ENCODE measurements around the gene TLE4. TPM values are rescaled to one million over a fixed set of nuclear protein-coding genes. Genes with fewer than 3 reads are reported as not detected.

TLE4 gene
- total and polyA plus RNA-seq, 2 of the 13 experiments (the other 11 are each of a cell fraction or from before 2014, with no cell fraction given): 2.0 to 2.3 TPM

GRCh38 chr9:79579624-79580023, 7.9 kb downstream of the TLE4 start:
- no peak overlapping the region for H3K9ac ChIP-seq (ENCODE audit: insufficient read depth, low read depth, low read length)
- no TSS peak for BruUV-seq (replicated peaks)
- POLR2A ChIA-PET: no interaction called here
- peaks cover 28% of the 10 kb centered on the region for H3K4me1 ChIP-seq (ENCODE audit: insufficient read depth, low read length)
- in situ Hi-C loops (cut with HindIII; ENCODE audit: extremely low pct_ligation_motif_present, low pct_unique_long_range_greater_than_20kb): no loop called here
- intact Hi-C loops (cut with micrococcal nuclease; ENCODE audit: unreplicated experiment): no loop called here
- no peaks in the 10 kb centered on the region for H3K36me3 ChIP-seq (replicated peaks in 1 of 2; ENCODE audit: control insufficient read depth in 1 of 2, insufficient read depth in 2 of 2, low read length in 2 of 2)
- WGBS (ENCODE audit: low lambda C conversion rate): 33% methylated on average over 2 of the region's 2 CpGs
- no peaks in the 10 kb centered on the region for H3K9me3 ChIP-seq (ENCODE audit: low read length)
- ATAC-seq (no peak), FAIRE-seq (no peak), DNase-seq (ENCODE audit: low spot score) (no peak)
- CTCF ChIA-PET (ENCODE audit: low intra/inter-chr PET ratio, low total read pairs): no interaction called here
- TF ChIP-seq ZNF501 (CRISPR knock-in tag; IDR thresholded peaks at IDR 0.05) (no peak), MAFK (conservative IDR thresholded peaks at IDR 0.05 in 1 of 2, IDR thresholded peaks at IDR 0.05 in 1 of 2; ENCODE audit: low read length in 2 of 2) (peak in 1 of 2 experiments; percentile 12; a peak in 1 of 4 replicates), ZFX (CRISPR knock-in tag; IDR thresholded peaks at IDR 0.05; ENCODE audit: low read depth) (no peak)
- no peak overlapping the region for H3K4me3 ChIP-seq (replicated peaks in 1 of 3; ENCODE audit: insufficient read depth in 1 of 3, low read depth in 2 of 3, low read length in 3 of 3)
- no peak overlapping the region for H3K4me2 ChIP-seq (ENCODE audit: low read depth, low read length)
- H4K20me1 ChIP-seq (ENCODE audit: insufficient read depth, low read length): no peaks in the 10 kb centered on the region
- no peaks in the 10 kb centered on the region for H3K27me3 ChIP-seq (ENCODE audit: control insufficient read depth in 1 of 2, insufficient read depth in 2 of 2, low read length in 2 of 2)
- no peak overlapping the region for H3K27ac ChIP-seq (ENCODE audit: extremely low read length, insufficient read depth, low read length)
- H2AFZ ChIP-seq (ENCODE audit: low read length): no peak overlapping the region
- no peaks in the 10 kb centered on the region for H3K79me2 ChIP-seq (ENCODE audit: insufficient read depth, low read length)

GRCh38 chr9:79580055-79580454, 8.3 kb downstream of the TLE4 start:
- CTCF ChIA-PET (ENCODE audit: low intra/inter-chr PET ratio, low total read pairs): no interaction called here
- H4K20me1 ChIP-seq (ENCODE audit: insufficient read depth, low read length): no peaks in the 10 kb centered on the region
- TF ChIP-seq, protein P1, sequence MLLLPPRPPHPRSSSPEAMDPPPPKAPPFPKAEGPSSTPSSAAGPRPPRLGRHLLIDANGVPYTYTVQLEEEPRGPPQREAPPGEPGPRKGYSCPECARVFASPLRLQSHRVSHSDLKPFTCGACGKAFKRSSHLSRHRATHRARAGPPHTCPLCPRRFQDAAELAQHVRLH (CRISPR knock-in tag; IDR thresholded peaks at IDR 0.05; ENCODE audit: borderline replicate concordance, low read depth): no peak
- TF ChIP-seq ZGPAT (CRISPR knock-in tag; IDR thresholded peaks at IDR 0.05): no peak
- TF ChIP-seq, protein P2, sequence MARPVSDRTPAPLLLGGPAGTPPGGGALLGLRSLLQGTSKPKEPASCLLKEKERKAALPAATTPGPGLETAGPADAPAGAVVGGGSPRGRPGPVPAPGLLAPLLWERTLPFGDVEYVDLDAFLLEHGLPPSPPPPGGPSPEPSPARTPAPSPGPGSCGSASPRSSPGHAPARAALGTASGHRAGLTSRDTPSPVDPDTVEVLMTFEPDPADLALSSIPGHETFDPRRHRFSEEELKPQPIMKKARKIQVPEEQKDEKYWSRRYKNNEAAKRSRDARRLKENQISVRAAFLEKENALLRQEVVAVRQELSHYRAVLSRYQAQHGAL (CRISPR knock-in tag; IDR thresholded peaks at IDR 0.05; ENCODE audit: not compliant biosample characterization): no peak
- TF ChIP-seq, protein P3, sequence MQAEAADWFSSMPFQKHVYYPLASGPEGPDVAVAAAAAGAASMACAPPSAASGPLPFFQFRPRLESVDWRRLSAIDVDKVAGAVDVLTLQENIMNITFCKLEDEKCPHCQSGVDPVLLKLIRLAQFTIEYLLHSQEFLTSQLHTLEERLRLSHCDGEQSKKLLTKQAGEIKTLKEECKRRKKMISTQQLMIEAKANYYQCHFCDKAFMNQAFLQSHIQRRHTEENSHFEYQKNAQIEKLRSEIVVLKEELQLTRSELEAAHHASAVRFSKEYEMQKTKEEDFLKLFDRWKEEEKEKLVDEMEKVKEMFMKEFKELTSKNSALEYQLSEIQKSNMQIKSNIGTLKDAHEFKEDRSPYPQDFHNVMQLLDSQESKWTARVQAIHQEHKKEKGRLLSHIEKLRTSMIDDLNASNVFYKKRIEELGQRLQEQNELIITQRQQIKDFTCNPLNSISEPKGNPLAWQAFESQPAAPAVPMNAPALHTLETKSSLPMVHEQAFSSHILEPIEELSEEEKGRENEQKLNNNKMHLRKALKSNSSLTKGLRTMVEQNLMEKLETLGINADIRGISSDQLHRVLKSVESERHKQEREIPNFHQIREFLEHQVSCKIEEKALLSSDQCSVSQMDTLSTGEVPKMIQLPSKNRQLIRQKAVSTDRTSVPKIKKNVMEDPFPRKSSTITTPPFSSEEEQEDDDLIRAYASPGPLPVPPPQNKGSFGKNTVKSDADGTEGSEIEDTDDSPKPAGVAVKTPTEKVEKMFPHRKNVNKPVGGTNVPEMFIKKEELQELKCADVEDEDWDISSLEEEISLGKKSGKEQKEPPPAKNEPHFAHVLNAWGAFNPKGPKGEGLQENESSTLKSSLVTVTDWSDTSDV (CRISPR knock-in tag; IDR thresholded peaks at IDR 0.05): no peak

More at GRCh38 chr9:79580055-79580454, 8.3 kb downstream of the TLE4 start:
- in situ Hi-C loops (cut with HindIII; ENCODE audit: extremely low pct_ligation_motif_present, low pct_unique_long_range_greater_than_20kb) (no loop called here), intact Hi-C loops (cut with micrococcal nuclease; ENCODE audit: unreplicated experiment) (no loop called here)
- no TSS peak for BruUV-seq (replicated peaks)
- no peaks in the 10 kb centered on the region for H3K79me2 ChIP-seq (ENCODE audit: insufficient read depth, low read length)
- H3K36me3 ChIP-seq (replicated peaks in 1 of 2; ENCODE audit: control insufficient read depth in 1 of 2, insufficient read depth in 2 of 2, low read length in 2 of 2): no peaks in the 10 kb centered on the region
- H3K4me1 ChIP-seq (ENCODE audit: insufficient read depth, low read length): peaks cover 31% of the 10 kb centered on the region
- H2AFZ ChIP-seq (ENCODE audit: low read length): no peak overlapping the region
- DNase-seq (ENCODE audit: low spot score) (no peak), FAIRE-seq (no peak), ATAC-seq (no peak)
- 70% methylated on average over 7 of the region's 7 CpGs for WGBS (ENCODE audit: low lambda C conversion rate)
- no peaks in the 10 kb centered on the region for H3K9me3 ChIP-seq (ENCODE audit: low read length)
- no peak overlapping the region for H3K9ac ChIP-seq (ENCODE audit: insufficient read depth, low read depth, low read length)
- H3K4me3 ChIP-seq (replicated peaks in 1 of 3; ENCODE audit: insufficient read depth in 1 of 3, low read depth in 2 of 3, low read length in 3 of 3): no peak overlapping the region
- no peak overlapping the region for H3K27ac ChIP-seq (ENCODE audit: extremely low read length, insufficient read depth, low read length)
- POLR2A ChIA-PET: no interaction called here
- no peak overlapping the region for H3K4me2 ChIP-seq (ENCODE audit: low read depth, low read length)
- H3K27me3 ChIP-seq (ENCODE audit: control insufficient read depth in 1 of 2, insufficient read depth in 2 of 2, low read length in 2 of 2): no peaks in the 10 kb centered on the region

Measured in HepG2 (cell line).